Gastrocnemius medialis (tissue), 4 donors: ENCODE results near the gene LAMB2.

Source experiments
- POLR2A ChIP-seq, 2 donors: fragments of 450-650 bp; IDR thresholded peaks; one replicate each; pipeline ENCODE4 v1.6.1; 2017; ENCODE audit warnings: antibody characterized with exemption in 2 of 2, mild to moderate bottlenecking in 2 of 2, moderate library complexity in 2 of 2
- TF ChIP-seq, protein P1 (sequence below), 5 experiments: fragments of 450-650 bp in 3 of 5; fragments of 200-600 bp in 2 of 5; sonication (generic) in 2 of 5; IDR thresholded peaks in 4 of 5; conservative IDR thresholded peaks in 1 of 5; 1 replicate in 4 of 5; 2 replicates in 1 of 5; pipeline ENCODE4 v1.5.1; 2016 to 2019; ENCODE audit warnings: antibody characterized with exemption in 5 of 5, mild to moderate bottlenecking in 3 of 5, moderate library complexity in 3 of 5

DNA sequence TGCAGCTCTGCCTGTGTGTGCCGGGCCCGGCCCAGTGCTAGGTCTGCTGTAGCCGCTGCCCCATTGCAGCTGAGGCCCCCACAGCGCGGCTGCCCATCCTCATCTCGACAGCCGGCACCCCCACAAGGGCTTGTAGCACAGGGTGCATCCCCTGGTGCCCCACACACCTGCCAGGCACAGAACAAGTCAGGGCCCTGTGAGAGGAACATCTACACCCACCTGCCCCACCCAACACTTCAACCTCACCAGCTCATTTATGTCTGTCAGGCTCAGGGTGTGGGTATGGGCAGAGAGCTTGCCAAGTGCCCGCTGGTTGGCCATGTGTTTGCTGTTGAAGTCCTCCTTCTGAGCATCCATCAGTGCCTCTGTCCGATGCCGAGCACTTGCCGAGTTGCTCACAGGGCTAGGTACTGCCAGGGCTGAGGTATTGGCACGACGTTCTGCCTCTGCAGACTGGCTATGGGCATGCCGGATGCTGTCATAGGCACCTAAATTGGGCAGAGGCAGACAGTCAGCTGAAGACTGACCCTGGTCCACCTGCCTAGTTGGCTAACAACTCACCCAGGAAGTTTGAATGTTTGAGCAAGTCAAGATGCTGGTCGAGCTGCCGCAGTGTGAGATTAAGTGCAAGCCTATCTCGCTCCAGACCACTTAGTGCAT lies 9.8 kb downstream of the LAMB2 start:
- TF ChIP-seq, protein P1, sequence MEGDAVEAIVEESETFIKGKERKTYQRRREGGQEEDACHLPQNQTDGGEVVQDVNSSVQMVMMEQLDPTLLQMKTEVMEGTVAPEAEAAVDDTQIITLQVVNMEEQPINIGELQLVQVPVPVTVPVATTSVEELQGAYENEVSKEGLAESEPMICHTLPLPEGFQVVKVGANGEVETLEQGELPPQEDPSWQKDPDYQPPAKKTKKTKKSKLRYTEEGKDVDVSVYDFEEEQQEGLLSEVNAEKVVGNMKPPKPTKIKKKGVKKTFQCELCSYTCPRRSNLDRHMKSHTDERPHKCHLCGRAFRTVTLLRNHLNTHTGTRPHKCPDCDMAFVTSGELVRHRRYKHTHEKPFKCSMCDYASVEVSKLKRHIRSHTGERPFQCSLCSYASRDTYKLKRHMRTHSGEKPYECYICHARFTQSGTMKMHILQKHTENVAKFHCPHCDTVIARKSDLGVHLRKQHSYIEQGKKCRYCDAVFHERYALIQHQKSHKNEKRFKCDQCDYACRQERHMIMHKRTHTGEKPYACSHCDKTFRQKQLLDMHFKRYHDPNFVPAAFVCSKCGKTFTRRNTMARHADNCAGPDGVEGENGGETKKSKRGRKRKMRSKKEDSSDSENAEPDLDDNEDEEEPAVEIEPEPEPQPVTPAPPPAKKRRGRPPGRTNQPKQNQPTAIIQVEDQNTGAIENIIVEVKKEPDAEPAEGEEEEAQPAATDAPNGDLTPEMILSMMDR (IDR thresholded peaks at IDR 0.05 in 4 of 5, conservative IDR thresholded peaks at IDR 0.05 in 1 of 5), result no peak
- no peak for TF ChIP-seq POLR2A (IDR thresholded peaks at IDR 0.05)
